ENCODE measurements around the gene BICDL1.
A peak's percentile ranks its signal among the peaks of the same experiment; 100 is the strongest.

The BICDL1 gene

GRCh38 chr12:120081641-120082040, 92.6 kb downstream of the BICDL1 start:
- DNase-seq = no peak

DNA sequence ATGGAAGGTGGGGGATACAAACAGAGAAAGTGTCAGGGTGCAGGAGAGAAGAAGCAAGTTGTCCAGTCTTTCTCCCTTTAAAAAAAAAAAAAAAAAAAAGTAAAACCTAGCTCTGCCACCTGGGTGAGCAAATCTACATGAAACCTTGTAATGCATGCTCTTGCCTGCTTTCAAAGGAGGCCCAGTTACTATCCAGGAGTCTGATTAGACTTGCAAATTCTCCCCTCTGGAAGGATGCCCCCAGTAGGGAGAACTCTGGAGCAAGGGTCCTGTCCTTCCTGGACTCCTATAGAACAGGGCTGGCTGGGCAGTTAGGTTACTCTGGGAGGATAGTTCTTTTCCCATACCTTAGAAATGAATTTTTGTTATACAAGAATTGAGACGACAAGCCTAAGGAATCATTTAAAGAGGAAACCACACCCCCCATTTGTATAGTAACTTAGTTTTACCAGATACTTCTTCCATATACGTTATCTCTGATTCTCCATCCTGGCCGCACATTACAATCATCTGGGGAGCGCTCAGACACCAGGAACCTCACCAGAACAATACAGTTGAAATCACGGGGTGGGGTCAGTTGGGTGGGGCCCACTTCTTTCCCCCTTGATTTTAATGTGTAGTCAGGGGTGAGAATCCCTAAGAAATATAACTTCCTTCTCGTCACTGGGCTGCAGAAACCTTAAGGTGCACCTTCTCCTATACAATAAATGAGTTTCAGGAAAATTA, 97.0 kb downstream of the BICDL1 start:
- no peak for DNase-seq

DNA sequence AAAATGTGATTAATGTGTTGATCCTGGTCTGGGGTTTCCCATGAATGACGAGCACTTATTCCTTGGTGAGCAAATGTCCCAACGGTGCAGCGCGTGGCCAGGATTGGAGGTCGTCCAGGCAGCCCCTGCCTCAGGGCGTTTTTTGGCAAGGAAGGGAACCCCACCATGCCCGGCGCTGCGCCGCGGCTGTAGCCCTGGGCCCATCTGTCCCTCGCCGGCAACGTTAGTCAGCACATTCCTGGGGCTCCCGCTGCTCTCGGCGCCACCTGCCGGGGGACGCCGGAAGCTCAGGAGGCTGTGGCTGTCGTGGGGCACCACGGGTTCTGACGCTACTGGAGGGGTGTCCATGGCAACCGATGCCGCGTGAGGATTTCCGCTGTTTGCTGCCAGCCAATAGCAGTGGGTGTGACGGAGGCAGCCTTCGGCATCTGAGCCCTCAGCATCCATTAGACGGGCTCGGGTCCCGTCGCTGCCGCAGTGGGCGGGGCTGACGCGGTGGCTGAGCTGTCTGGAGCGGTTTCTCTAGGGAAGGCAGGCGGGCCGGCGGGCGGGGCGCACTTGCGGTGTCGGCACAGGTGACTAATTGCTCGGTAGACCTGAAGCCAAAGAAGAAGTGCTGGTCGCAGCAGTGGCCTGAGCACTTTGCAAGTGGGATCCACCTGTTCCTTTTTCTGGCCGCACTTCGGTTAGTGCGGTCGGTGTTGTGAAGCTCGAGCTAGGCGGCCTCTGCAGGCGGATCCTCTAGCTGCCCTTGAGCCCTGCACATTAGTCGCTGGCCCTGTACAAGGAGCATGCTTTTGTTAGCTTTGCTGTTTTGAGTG, 98.0 kb downstream of the BICDL1 start:
- DNase-seq = peak; percentile 99 to 100

DNA sequence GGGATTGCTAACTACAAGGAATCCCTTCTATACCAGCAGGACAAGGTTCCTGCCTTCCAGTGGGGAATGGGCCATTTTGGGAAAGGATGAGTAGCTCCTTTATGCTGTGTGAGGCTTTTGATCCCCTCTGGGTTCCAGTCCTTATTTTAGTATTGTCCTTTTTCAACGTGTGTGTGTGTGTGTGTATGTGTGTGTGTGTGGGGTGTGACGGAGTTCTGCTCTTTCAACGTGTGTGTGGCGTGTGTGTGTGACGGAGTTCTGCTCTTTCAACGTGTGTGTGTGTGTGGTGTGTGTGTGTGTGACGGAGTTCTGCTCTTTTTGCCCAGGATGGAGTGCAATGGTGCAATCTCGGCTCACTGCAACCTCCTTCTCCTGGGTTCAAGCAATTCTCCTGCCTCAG, 100.1 kb downstream of the BICDL1 start:
- DNase-seq = no peak

GRCh38 chr12:120089796-120090195, 100.8 kb downstream of the BICDL1 start:
- no peak for DNase-seq

- DNase-seq = no peak
Measured at GRCh38 chr12:120090206-120090605, 101.2 kb downstream of the BICDL1 start.

DNA sequence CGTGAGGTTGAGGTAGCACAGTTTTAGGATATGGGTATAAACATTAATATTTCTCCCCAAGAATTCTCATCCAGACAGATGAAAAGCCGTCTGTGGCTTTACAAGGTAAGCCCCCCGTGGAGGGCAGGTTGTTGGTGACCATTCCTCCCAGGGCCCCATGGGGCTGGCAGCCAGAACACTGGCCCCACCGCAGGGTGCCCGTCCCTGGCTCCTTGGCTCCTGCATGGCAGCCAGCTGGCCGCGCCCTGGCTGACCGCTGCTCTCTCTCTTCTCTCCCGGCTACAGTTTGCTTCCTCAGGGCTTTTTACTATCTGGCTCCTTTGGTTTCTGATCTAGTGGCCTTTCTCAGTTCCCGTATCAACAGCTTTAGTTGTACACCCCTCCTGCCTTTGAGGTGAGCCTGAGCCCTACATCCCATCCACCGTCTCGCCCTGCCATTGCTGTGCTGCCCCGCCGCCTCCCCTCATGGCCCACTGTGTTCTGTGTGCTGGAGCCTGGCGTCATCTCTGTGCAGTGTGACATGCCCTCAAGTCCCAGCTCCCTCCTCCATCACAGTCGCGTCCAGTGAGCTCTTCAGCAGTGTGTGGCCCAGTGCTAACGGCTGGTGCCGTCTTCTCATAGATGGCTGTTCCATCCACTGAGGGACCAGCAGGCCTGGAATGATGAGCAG, 101.7 kb downstream of the BICDL1 start:
- DNase-seq = no peak

- no peak for DNase-seq
Measured at GRCh38 chr12:120091371-120092090, 102.5 kb downstream of the BICDL1 start.

GRCh38 chr12:120092551-120093335, 103.7 kb downstream of the BICDL1 start:
- no peak for DNase-seq

DNA sequence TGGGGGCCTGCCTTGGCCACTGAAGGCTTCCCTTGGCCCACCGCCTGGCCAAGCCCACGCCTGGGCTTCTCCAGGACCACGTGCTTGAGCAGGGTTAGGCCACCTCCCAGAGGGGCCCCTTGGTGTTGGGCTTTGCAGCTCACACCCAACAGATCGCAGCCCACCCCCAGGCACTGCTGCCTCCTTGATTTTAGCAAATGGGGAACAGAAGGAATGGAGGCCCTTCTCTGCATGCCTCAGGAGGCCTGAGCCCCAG, 104.2 kb downstream of the BICDL1 start:
- DNase-seq = no peak

- peak in 1 of 2 experiments; percentile 24 for DNase-seq
Measured at GRCh38 chr12:120093592-120094355, 104.7 kb downstream of the BICDL1 start.

- no peak for DNase-seq
Measured at GRCh38 chr12:120094485-120094884, 105.4 kb downstream of the BICDL1 start.

GRCh38 chr12:120095331-120095730, 106.3 kb downstream of the BICDL1 start:
- DNase-seq = no peak

- no peak for DNase-seq
Measured at GRCh38 chr12:120095736-120096135, 106.7 kb downstream of the BICDL1 start.

GRCh38 chr12:120096671-120097202, 107.7 kb downstream of the BICDL1 start:
- no peak for DNase-seq

DNA sequence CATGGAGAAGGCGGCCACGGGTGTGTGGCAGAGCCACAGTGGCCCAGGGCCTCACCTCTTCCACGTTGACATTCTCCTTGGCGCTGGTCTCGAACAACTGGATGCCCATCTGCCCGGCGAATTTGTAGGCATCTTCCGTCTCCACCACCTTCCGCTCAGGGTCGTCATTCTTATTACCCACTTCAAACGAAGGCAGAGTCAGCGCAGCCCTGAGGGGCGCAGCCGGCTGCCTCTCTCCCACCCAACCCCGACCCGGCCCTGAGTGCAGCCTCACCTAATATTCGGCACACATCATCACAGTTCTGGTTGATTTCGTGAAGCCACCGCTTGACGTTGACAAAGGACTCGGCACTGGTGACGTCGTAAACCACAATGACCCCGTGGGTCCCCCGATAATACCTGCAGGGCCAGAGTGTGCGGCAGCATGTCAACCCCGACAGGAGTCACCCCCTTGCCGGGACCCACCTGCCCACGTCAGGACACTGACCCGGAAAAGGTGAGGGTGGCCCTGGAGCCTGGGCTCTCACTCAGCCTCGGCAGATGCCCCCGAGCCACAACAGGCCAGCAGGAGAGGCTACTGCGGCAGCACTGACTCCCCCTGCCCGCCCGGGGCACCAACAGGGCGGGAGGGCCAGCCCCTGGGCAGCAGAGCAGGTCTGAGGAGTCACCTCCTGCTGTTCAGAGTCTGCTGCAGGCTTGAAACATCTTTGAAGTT, 109.9 kb downstream of the BICDL1 start:
- DNase-seq = no peak

GRCh38 chr12:120099738-120100137, 110.7 kb downstream of the BICDL1 start:
- no peak for DNase-seq

DNA sequence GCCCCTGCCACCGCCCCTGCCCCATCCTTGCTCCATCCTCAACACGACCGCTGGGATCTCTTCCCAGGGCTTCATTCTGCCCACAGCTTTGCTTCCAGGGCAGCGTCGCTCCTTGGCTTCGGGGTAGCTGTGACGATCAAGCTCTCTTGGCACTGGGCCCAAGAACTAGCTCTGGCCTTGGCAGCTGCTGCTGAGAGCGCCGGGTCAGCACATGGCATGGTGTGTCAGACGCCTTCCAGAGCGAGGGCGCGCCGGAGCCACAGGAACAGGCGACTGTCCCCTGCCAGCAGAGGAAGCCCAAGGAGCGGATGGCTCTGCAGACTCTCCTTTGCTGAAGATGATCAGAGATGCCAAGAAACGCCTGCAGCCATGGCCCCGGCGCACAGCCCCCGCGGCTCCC, 111.6 kb downstream of the BICDL1 start:
- DNase-seq = peak in 1 of 2 experiments; percentile 62

GRCh38 chr12:120101182-120101581, 112.1 kb downstream of the BICDL1 start:
- no peak for DNase-seq

DNA sequence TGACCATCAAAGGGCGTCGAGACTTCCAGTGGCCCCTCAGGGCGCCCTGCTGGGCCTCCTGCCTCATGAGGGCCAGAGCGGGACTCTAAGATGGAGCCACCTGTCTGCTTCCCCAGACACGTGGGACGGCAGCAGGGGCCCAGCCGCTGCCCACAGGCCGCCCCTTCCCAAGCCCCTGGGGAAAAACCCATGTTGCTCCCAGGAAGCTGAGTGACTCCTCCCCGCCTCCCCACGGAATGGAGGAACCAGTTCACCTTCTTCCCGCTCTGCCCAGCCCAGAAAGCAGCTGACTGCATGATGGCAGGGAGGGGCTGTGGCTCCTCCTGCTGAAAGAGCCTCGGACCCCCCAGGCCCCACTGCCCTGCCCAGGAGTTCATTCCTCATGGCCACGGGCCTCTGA, 112.6 kb downstream of the BICDL1 start:
- DNase-seq = no peak

All from SHP77 (cell line).